Stromal cell of bone marrow (primary cell): ENCODE results near the gene FST.

Source experiments
- DNase-seq: peaks from one replicate; pipeline ENCODE4 v3.0.0-alpha.2; 2012; ENCODE audit warnings: low read depth

Gene FST

DNA sequence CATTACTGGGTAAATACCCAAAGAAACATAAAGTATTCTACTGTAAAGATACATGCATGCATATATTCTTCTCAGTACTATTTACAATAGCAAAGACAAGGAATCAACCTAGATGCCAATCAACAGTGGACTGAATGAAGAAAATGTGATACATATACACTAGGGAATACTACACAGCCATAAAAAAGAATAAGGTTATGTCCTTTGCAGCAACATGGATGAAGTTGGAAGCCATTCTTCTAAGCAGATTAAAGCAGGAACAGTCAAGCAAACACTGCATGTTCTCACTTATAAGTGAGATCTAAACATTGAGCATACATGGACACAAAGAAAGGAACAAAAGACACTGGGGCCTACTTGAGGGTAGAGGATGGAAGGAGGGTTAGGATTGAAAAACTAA, 40.4 kb downstream of the FST start:
- no peak for DNase-seq
